GM18867 (cell line): ENCODE data around the gene BLID.
A peak's percentile ranks its signal among the peaks of the same experiment; 100 is the strongest.

Experiments used
- ATAC-seq: cut with Tn5 transposase; IDR thresholded peaks from one replicate; pipeline ENCODE4 v1.9.1; 2021; ENCODE audit warnings: mild to moderate bottlenecking, moderate library complexity; ENCODE audit not compliant: unreplicated experiment

BLID gene

GRCh38 chr11:122085264-122085663, 30.8 kb downstream of the BLID start:
- no peak for ATAC-seq

- ATAC-seq = no peak
Observed at GRCh38 chr11:122082205-122082604, 33.8 kb downstream of the BLID start.

GRCh38 chr11:122081073-122081472, 34.9 kb downstream of the BLID start:
- ATAC-seq = no peak

- ATAC-seq = no peak
Observed at GRCh38 chr11:122077459-122077858, 38.6 kb downstream of the BLID start.

- no peak for ATAC-seq
Observed at GRCh38 chr11:122076512-122077120, 39.4 kb downstream of the BLID start.

GRCh38 chr11:122075016-122075415, 41.0 kb downstream of the BLID start:
- ATAC-seq = no peak

- ATAC-seq = no peak
Observed at GRCh38 chr11:122074022-122074421, 42.0 kb downstream of the BLID start.

GRCh38 chr11:122071709-122072202, 44.3 kb downstream of the BLID start:
- ATAC-seq = no peak

- ATAC-seq = peak; percentile 68
Observed at GRCh38 chr11:122069707-122070360, 46.2 kb downstream of the BLID start.

- ATAC-seq = no peak
Observed at GRCh38 chr11:122068837-122069236, 47.2 kb downstream of the BLID start.

GRCh38 chr11:122068141-122068540, 47.9 kb downstream of the BLID start:
- no peak for ATAC-seq
